HG02642 (cell line): ENCODE data around the gene BSG.

Experiments used
- ATAC-seq: cut with Tn5 transposase; IDR thresholded peaks from one replicate; pipeline ENCODE4 v1.9.1; 2021; ENCODE audit warnings: mild to moderate bottlenecking; ENCODE audit not compliant: unreplicated experiment, poor library complexity

BSG gene

DNA sequence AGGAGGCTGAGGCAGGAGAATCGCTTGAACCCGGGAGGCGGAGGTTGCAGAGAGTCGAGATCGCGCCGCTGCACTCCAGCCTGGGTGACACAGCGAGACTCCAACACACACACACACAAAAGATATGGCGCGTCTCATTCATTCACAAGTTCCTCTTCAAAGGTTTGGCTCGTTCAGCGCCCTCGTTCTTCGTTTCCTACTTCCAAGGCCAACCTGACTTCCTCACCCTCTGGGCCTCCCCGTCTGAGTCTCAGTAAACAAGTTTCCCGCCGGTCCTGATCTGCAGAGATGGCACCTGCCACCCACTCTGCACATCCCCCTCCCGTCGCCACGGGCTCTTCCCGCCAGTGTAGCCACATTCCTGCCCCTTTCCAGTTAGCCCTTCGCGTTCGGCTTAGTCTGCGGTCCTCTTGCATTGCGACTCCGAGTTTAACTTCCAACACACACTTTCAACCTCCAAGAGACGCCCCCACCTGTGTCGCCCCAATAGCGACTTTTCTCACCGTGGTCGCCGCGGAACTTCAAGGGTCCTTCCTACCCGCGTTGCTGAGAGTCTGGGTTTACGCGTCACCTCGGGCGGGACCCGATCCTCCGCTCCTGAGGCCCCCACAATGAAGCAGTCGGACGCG, 1.3 kb upstream of the BSG start:
- ATAC-seq: no peak

DNA sequence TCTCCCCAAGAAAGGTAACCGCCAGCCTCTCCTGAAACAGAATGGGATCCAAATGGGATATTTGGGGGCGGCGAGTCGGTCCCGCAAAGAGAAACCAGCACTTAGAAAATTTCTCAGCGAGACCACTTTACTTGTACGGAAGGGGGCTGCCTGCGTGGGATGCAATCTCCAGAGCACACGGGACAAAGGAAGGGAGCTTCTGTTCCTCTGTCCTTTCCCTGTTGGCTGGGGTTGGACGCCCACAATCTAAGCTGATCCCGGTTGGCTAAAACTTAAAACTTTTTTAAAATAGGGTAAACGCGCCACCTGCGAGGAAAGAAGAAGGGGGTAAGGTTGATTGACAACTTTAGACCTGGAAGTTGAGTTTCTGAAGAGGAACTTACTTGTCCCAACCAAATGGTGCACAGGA, 826 bp upstream of the BSG start:
- ATAC-seq: no peak

DNA sequence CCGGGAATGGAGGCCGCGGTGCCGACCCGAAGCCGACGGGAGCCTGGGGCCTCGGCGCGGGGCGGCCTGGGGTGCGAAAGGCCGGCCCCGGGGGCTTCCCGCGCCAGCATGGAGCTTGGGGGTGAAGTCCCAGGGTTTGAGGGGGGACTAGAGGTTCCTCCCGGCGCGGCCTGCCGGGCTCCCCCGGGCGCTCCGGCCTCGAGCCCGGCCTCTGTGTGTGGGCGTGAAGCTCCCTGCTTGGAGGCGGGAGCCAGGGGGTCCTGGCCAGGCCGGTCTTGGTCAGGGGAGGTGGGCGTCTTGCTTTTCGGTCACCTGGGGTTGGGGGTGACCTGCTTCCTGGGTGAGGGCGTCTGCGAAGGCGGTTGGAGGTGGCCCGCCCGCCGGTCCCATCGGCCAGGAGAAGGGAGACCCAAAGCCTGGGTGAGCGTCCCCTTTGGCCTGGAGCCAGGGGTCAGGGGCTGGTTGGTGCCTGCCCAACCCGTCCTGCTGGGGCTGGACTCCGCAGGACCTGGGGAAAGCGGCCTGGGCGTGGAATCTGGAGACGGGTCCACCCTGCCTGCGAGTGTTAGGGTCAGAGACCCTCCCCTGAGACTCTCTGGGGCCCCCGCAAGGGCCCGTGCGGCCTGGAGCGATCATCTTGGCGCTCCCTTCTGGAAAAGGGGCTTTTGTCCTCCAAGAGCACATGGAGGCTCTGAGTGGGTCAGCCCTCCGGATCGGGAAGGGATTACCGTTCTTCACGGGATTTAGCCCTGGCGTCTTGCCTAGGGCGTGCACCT, 535 bp downstream of the BSG start:
- ATAC-seq: peak; percentile 20

DNA sequence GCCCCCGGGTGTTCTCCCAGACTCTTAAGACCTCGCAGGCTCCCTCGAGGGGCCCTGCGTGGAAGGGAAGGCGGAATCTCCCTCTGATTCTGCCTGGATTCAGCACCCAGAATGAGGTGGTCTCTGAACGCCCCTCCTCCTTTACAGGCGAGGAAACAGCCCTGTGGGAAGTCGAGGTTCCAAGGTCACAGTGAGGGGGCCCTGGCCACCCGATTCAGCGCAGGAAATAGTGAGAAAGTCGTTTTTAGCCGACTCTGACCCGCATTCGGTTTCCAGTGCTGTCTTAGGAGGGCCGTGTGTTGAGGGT, 1.1 kb downstream of the BSG start:
- no peak for ATAC-seq

DNA sequence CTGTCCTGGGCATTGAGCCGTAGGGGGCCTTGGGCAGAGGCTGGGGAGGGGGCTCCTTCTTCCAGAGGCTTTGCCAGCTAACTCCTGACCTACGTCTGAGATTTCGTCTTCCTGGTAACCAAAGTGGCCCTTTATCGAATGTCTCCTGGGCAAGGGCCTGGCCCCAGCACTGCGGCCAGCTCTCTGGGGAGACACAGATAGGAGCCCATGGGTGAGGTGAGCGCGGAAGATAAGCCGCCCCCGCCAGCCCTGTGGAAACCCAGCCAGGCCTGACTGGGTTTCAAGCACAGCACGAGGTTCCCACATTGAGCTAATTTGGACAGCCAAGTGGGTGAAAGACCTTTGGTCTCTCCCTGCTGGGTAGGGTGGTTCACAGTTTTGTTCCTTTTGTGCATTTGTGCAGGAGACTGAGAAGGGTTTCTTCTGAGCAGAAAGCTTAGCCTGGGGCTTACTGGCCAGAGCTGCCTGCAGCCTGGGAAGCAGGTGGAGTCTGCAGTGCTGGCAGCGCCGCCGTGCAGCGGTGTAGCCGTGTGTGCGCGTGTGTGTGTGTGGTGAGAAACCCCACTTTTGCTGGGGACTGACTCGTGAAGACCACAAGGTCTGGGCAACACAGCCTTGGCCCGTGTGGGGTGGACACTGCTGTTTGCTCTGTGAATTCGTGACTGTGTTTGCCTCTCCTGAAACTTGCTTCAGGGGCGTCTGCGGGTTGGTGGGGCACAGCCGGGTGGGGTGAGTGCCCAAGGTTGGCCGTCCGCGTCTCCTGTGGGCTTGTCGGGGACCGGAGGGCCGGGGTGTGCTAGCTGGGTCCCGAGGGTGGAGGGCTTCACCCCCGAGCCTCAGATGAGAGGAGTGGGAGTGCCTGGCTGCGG, 2.5 kb downstream of the BSG start:
- no peak for ATAC-seq

DNA sequence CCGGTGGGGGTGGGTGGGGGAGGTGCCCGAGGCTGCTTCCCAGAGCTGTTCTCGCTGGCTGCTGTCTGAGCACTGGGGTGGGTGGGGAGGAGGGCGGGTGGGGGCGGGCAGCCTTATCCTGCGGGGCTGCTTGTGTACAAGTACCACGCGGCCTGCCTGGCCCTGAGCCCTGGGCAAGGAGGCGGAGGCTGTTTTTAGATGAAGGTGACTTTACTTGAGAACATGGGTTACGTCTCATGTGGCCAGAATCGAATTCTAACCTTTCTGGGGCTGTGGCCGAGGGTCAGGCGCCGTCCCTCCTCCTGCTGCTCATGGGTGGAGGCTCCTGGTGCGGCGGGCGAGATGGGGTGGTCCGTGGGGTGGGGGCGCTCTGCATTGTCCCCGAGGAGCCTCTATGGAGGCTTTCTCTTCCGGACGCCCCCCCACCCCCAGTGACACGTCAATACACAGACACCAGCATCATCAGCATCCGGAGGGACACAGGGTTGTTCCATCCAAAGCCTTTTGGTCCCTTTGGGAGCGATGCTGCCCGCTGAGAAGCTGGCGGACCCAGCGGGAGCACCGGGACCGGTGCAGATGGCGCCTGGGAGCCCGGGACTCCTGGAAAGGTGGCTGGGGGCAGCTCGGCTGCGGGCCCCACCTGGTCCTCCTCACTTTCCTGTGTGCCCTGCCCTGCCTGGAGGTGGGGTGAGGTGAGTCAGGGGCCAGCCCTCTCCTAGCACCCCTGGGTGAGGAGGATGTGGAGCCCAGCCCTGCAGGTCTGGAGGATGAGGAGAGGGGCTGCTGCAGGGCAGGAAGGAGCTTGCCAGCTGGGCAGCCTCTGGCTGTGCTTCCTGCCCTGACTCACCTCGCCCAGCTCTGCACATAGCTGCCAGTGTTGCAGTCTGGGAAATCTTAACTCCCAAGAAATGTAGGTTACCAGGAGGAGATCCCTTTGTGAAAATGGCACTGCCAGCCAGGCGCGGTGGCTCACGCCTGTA, 3.4 kb downstream of the BSG start:
- no peak for ATAC-seq

DNA sequence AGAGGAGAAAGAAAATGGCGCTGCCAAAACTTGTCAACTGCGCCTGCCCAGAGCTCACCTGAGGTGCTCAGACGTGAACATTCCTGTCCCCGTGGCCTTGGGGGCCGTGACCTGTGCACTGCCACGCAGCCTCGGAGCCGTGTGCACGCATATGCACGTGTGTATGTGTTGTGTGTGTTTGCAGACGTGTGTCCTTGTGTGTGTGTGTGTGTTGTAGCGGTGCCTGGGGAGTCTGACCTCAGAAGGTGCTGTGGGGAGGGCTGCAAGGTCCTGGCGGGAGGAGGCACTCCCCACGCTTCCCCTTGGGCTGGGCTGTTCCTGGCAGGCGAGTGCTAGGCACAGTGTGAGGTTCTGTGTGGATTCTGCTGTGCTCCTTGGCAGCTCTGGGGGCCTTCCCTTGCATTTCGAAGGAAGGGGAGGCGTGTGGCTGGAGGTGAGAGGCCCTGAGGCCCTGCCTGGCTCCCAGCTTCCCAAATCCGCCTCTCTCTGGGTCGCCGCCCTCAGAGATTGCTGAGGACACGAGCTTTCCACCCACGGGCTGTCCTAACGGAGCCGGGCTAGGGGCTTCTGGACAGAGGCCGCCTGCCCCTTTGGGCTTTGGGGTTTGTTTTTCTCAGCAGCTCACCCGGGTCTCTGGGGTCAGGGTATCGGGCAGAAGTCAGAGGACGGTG, 4.5 kb downstream of the BSG start:
- ATAC-seq: no peak

DNA sequence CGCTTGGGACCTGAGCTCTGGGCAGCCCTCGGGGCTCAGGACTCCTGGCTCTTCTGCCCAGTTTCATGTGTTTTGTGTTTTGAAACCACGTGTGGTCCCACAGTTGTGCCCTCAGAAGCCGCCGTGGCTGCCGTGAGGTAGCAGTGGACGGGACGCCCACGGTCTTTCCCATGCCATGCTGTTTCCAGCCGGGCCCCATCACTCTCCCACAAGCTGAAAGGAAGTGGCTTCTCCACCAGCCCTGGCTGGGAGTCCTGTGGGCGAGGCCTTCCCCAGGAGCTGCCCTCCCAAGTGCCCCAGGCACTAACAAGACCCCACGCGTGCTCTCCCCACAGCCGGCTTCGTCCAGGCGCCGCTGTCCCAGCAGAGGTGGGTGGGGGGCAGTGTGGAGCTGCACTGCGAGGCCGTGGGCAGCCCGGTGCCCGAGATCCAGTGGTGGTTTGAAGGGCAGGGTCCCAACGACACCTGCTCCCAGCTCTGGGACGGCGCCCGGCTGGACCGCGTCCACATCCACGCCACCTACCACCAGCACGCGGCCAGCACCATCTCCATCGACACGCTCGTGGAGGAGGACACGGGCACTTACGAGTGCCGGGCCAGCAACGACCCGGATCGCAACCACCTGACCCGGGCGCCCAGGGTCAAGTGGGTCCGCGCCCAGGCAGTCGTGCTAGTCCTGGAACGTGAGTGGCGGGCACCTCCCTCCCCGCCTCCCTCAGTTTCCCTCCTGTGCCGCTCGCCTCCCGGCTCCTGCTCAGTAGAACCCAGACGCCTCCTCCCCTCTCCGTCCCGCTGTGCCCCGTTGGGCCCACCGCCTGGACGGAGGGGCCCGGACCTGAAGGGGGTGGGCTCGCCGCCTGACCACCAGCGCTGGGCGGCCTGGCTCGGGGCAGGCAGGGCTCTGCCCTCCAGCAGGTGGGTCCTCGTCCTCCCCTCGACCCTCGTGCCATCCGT, 5.3 kb downstream of the BSG start:
- ATAC-seq: no peak

DNA sequence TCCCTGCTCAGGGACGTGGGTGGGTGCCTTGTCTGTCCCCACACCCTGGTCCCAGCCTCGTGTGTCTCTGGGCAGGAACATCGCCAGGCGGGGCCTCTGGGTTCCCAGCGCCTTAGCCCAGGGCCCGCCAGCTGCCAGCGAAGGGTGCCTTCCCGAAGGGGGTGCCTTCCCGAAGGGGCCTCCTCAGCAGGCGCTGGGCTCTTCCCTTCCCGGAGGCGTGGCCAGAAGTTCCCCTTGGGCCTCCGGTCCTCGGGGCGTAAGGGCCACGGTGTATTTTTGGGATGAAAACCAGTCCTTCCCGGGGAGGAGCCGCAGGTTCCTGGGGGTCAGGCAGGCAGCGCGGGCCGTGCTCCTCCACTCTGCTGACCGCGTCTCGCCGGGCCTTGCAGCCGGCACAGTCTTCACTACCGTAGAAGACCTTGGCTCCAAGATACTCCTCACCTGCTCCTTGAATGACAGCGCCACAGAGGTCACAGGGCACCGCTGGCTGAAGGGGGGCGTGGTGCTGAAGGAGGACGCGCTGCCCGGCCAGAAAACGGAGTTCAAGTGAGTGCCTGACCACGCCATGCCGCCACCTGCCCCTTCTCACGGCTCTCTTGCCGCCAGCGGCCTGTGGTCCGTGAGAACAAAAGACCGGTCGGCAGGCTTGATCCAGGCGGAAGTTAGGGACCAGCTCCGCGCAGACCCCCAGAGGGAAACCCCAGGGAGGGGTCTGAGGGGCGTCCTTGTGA, 6.9 kb downstream of the BSG start:
- no peak for ATAC-seq

DNA sequence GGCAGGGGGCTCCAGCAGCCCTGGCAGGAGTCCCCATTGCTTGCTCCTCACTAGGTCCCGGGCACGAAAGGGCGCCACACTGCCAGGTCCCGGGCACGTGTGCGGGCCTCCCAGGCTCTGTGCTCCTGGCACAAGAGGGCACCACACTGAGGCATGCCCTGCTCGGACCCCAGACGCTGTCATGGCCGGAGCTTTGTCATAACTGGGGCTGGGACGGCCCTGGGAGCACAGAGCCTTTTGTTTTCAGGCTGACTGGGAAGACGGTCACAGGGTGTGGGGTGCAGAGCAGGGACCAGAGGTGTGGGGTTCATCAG, 7.4 kb downstream of the BSG start:
- no peak for ATAC-seq

DNA sequence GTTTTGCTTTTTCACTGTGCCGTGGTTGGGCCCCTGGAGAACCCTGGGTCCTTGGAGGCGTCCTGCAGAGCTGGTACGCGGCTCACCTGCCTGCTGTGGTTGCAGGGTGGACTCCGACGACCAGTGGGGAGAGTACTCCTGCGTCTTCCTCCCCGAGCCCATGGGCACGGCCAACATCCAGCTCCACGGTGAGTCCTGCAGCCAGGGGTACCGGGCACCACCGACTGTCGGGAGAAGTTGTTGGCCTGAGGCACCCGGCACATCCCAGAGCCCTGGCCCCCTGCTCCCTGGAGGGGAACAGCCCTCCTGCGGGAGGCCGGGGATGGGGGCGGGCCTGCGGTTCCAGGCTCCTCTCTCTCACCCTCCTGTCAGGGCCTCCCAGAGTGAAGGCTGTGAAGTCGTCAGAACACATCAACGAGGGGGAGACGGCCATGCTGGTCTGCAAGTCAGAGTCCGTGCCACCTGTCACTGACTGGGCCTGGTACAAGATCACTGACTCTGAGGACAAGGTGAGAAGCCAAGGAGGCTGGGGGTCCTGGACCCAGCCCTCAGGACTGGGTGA, 8.0 kb downstream of the BSG start:
- no peak for ATAC-seq

DNA sequence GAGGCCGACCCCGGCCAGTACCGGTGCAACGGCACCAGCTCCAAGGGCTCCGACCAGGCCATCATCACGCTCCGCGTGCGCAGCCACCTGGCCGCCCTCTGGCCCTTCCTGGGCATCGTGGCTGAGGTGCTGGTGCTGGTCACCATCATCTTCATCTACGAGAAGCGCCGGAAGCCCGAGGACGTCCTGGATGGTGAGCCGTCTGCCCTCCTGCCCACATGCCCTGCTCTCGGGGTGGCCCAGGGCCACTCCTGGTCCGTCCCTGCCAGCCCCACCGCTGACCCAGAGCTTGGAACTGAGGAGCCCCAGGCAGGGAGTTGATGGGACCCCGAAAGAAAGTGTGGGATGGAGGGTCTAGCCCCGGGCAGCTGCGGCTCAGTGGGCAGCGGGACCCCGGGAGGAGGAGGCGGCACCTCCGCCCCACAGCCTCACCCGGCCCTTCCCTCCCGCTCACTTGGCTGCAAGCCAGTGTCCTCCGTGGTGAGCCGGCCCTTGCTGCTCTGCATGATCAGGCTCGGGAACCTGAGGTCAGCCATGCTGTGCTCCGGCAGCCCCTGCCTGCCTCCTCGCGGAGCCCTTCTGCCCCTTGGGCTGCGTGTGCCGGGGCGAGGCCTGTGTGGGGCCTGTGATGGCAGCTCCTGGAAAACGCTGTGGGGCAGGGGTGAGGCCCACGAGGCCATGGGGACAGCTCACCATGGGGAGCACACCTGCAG, 9.2 kb downstream of the BSG start:
- ATAC-seq: no peak

DNA sequence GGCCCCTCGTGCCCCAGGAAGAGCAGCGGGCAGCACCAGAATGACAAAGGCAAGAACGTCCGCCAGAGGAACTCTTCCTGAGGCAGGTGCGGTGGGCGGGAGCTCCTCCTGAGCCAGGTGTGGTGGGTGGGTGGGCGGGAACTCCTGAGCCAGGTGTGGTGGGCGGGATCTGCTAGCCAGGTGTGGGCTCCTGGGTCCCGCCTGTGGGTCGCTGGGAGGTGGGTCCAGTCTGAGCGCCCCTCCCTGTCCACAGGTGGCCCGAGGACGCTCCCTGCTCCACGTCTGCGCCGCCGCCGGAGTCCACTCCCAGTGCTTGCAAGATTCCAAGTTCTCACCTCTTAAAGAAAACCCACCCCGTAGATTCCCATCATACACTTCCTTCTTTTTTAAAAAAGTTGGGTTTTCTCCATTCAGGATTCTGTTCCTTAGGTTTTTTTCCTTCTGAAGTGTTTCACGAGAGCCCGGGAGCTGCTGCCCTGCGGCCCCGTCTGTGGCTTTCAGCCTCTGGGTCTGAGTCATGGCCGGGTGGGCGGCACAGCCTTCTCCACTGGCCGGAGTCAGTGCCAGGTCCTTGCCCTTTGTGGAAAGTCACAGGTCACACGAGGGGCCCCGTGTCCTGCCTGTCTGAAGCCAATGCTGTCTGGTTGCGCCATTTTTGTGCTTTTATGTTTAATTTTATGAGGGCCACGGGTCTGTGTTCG, 10.3 kb downstream of the BSG start:
- no peak for ATAC-seq

DNA sequence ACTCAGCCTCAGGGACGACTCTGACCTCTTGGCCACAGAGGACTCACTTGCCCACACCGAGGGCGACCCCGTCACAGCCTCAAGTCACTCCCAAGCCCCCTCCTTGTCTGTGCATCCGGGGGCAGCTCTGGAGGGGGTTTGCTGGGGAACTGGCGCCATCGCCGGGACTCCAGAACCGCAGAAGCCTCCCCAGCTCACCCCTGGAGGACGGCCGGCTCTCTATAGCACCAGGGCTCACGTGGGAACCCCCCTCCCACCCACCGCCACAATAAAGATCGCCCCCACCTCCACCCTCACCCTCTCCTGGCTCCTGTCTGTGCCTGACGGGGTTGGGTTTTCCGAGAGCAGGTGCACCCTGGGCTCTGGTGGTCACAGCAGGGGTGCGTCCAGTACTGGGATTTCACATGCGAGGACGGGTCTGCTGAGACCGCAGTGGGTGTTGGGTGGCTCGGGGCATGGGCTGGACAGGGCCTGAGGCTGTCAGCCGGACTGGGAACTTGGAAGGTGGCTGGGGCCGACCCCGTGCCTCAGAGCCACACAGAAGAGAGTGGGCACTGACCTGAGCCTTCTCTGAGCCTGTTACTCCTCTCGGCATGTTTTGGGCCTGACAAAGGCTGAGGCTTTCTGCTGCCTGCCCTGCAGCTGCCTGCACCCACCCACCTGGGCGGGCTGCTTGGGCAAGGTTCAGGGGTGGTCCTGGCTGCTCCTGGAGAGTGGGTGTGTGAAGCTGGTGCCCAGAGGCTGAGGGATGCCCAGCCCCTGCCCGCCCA, 11.0 kb downstream of the BSG start:
- ATAC-seq: no peak

DNA sequence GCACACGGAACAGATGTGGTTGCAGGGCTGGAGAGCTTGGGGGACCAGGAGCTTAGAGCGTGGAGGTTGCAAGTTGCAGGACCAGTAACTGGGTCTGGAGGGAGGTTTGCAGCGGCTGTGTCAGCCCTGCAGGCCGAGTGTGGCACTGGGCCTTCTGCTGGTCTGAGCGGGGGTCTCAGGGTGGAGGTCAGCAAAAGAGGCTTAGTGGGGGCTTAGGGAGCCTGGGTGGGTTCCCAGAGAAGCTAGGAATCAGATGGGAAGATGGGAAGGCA, 11.5 kb downstream of the BSG start:
- ATAC-seq: no peak
